GM06990 (cell line): ENCODE results near the gene TCP10L.

Source experiments
- DNase-seq: peaks from one replicate; pipeline ENCODE4 v3.0.0-alpha.2; 2011; ENCODE audit not compliant: insufficient read length; ENCODE audit errors: extremely low read depth
- H3K27me3 ChIP-seq: replicated peaks from 2 replicates; pipeline ENCODE4 v1.6.0; 2011; ENCODE audit warnings: low read length; ENCODE audit not compliant: control insufficient read depth, insufficient read depth
- H3K36me3 ChIP-seq: 2 replicates; pipeline ENCODE4 v1.5.1; 2011; ENCODE audit warnings: low read length; ENCODE audit not compliant: control insufficient read depth, insufficient read depth
- H3K4me3 ChIP-seq: replicated peaks from 2 replicates; pipeline ENCODE4 v1.5.1; 2011; ENCODE audit warnings: low read depth, mild to moderate bottlenecking, control low read depth, low read length
- CTCF ChIP-seq: IDR thresholded peaks from 2 replicates; pipeline ENCODE4 v1.5.1; 2011; ENCODE audit warnings: low read length, control low read depth, mild to moderate bottlenecking, inconsistent platforms; ENCODE audit not compliant: insufficient read depth, poor library complexity, severe bottlenecking

Gene TCP10L

GRCh38 chr21:32584472-32584871 is 851 bp downstream of the TCP10L start:
- Histone ChIP-seq H3K27me3 (no peaks in the 10 kb centered on the region; the same call in 1 of the 2 replicates), H3K36me3 (no peaks in the 10 kb centered on the region), H3K4me3 (no peak overlapping the region)
- DNase-seq = no peak
- TF ChIP-seq CTCF = no peak

GRCh38 chr21:32581732-32582131 is 3.6 kb downstream of the TCP10L start:
- no peaks in the 10 kb centered on the region; the same call in 1 of the 2 replicates for H3K27me3 ChIP-seq
- H3K36me3 ChIP-seq = no peaks in the 10 kb centered on the region
- no peak overlapping the region for H3K4me3 ChIP-seq
- no peak for TF ChIP-seq CTCF
- DNase-seq = no peak

DNA sequence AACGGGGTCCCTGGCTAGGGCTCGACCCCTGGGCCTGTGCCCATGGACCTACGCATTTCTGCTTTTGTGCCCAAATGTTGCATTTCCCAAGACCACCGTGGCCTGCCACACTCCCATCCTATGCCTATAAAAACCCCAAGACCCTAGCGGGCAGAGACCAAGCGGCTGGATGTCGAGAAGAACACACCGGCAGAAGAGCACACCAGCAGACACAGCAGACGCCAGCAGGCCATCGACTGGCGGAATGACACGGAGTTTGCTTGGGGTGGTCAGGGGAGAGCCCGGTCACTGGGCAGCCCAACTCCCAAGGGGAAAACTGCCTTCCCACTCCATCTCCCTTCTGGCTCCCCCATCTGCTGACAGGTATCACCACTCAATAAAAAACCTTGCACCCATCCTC is 4.4 kb downstream of the TCP10L start:
- Histone ChIP-seq H3K36me3 (no peaks in the 10 kb centered on the region), H3K4me3 (no peak overlapping the region), H3K27me3 (no peaks in the 10 kb centered on the region)
- no peak for DNase-seq
- no peak for TF ChIP-seq CTCF

- peak; percentile 29 for TF ChIP-seq CTCF
- Histone ChIP-seq H3K4me3 (no peak overlapping the region), H3K27me3 (no peaks in the 10 kb centered on the region), H3K36me3 (no peaks in the 10 kb centered on the region)
- DNase-seq = no peak
These were observed 7.1 kb downstream of the TCP10L start for GRCh38 chr21:32578107-32578691.

- Histone ChIP-seq H3K27me3 (no peaks in the 10 kb centered on the region; the same call in 1 of the 2 replicates), H3K4me3 (no peak overlapping the region), H3K36me3 (no peaks in the 10 kb centered on the region)
- no peak for TF ChIP-seq CTCF
- no peak for DNase-seq
These were observed 9.3 kb downstream of the TCP10L start for GRCh38 chr21:32576011-32576410.
